GM18909 (cell line): ENCODE results near the gene IPP.
A peak's percentile ranks its signal among the peaks of the same experiment; 100 is the strongest.
"Not testable (repeated sequence)": the region's sequence is repeated elsewhere in the genome, so short reads cannot be mapped to it uniquely, and the experiment has no call there.

Experiments
- ATAC-seq: cut with Tn5 transposase; IDR thresholded peaks from one replicate; pipeline ENCODE4 v1.9.1; 2021; ENCODE audit warnings: mild to moderate bottlenecking; ENCODE audit not compliant: unreplicated experiment, poor library complexity

IPP gene

DNA sequence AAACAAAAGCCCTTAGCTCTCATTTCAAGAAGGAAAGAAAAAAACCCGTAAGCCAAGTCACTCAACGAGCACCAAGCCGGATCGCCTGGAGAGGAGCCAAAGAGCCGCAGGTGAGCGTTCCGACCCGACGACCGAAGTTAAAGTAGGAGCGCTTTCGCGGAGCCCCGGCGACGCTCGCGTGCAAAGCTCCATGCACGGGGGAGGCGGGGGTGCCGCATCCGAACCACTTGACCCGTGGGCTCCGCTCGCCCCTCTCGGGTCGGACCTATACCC, 64.5 kb downstream of the IPP start:
- peak; percentile 19 for ATAC-seq

GRCh38 chr1:45685308-45686014, 65.0 kb downstream of the IPP start:
- no peak for ATAC-seq

DNA sequence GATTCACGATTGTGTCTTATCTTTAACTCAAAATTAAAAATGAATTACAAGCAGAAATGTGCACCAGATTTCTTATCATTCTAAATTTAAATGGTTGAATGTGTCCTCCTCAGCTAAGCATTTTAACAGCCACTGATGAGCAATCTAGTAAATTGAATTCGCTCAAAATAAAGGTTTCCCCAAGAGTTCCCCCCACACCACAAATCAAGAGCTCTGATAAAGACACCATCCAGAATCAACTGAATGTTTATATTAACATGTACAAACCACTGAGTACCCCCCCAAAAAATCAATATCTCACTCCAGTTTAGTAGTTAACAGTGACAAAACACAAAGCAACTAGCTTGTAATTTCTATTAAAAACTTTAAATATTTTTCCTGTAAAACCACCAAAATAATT, 66.1 kb downstream of the IPP start:
- no peak for ATAC-seq

GRCh38 chr1:45682942-45683341, 67.5 kb downstream of the IPP start:
- ATAC-seq, result no peak

DNA sequence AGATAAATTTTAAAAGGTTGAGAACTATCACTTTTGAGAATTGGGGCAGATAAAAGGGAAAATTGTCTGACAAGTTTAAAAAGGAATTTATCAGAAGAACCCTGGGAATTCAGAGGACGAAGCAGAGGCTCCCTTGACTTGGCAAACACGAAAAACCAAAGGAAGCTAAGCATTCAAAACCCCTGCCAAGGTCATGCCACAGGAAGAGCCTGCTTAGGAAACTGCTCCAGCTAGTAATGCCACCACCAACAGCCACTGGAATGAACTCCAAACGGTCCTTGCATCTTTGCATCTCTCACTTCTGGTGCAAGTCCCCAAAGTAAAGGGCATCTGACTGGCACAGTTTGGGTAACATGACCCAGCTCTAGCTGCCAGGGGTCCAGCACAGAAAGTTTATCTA, 71.3 kb downstream of the IPP start:
- no peak for ATAC-seq

DNA sequence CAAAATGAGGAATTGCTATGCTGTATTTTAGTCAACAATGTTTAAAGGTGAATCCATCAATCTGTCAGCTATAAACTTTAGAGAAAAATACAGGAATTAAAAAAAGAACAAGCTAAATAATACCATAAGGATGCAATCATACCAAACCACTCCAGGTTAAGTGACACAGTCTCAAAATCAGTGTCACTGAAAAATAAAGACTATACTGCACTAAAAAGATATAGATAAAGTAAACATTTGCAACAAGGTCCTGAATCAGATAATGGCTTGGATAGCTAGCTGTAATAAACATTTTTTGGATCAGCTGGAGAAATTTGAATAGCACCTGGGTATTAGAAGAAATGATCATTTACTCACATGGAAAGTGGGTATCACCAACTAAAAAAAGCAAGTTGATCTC, 72.0 kb downstream of the IPP start:
- no peak for ATAC-seq

DNA sequence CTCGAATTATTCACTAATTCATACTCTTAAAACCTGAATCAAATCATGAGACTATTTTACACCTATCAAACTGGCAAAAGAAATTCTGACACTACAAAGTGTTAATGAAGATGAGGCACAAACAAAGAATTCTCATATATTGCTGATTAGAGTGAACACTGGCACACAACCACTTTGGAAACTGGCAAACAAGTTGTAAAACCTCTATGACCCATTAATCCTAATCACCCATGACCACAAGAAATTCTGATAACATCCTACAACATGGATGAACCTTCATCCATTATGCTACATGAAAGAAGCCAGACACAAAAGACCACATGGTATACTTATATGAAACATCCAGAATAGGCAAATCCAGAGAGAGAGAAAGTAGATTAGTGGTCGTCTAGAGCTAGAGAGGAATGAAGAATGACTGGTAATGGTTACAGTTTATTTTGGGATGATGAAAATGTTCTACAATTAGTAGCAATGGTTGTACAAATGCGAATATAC, 72.7 kb downstream of the IPP start:
- ATAC-seq, result no peak

DNA sequence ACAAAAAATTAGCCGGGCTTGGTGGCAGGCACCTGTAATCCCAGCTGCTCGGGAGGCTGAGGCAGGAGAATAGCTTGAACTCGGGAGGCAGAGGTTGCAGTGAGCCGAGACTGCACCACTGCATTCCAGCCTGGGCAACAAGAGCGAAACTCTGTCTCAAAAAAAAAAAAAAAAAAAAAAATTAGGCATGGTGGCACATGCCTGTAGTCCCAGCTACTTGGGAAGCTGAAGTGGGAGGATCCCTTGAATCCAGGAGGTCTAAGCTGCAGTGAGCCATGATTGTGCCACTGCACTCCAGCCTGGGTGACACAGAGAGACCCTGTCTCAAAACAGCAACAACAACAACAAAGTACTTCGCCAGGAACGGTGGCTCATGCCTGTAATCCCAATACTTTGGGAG, 73.9 kb downstream of the IPP start:
- not testable (repeated sequence) for ATAC-seq

- ATAC-seq, result no peak
Measured at GRCh38 chr1:45674478-45674877, 76.0 kb downstream of the IPP start.

DNA sequence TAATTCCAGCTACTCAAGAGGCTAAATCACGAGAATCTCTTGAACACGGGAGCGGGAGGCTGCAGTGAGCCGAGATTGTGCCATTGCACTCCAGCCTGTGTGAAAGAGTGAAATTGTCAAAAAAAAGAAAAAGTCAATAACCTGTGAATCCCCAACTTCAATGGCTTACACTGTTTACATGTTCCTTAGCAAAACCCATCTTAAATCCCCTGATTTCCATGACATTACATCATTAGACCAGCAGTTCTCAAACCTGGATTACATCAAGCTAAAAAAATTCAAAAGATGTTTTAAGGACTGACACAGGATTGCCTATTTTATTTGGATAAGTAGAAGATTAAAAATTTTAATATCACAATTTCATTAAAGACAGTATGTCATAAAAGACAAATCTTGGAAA, 76.5 kb downstream of the IPP start:
- ATAC-seq, result no peak

GRCh38 chr1:45669859-45670655, 80.4 kb downstream of the IPP start:
- no peak for ATAC-seq

DNA sequence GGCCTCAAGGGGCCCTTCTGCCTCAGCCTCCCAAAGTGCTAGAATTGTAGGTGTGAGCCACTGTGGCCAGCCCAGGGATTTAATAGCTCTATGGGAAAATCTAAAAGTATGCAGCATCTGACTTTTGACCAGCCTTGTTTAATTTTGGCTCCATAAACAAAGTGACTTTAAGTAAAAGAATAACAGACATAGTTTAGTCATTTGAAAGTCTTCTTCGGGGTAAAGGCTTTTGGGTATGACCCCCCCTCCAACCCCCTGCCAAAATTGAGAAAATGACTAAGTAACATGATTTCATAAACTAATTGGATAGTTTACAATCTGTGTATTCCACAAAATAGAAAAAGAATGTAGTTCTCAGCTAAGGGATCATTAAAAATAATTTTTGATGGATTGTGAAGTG, 81.1 kb downstream of the IPP start:
- no peak for ATAC-seq

DNA sequence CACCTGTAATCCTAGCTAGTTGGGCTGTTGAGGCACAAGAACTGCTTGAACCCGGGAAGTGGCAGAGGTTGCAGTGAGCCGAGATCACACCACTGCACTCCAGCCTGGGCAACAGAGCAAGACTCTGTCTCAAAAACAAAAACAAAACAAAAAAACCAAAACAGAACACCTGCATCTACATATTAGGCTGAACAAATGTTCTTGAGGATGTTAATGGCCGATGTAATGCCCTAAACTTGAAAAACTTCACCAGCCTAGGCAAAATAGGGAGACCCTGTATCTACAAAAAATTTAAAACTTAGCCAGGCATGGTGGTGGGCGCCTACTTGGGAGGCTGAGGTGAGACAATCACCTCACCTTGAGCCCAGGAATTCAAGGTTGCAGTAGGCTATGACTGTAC, 81.9 kb downstream of the IPP start:
- ATAC-seq, result no peak

DNA sequence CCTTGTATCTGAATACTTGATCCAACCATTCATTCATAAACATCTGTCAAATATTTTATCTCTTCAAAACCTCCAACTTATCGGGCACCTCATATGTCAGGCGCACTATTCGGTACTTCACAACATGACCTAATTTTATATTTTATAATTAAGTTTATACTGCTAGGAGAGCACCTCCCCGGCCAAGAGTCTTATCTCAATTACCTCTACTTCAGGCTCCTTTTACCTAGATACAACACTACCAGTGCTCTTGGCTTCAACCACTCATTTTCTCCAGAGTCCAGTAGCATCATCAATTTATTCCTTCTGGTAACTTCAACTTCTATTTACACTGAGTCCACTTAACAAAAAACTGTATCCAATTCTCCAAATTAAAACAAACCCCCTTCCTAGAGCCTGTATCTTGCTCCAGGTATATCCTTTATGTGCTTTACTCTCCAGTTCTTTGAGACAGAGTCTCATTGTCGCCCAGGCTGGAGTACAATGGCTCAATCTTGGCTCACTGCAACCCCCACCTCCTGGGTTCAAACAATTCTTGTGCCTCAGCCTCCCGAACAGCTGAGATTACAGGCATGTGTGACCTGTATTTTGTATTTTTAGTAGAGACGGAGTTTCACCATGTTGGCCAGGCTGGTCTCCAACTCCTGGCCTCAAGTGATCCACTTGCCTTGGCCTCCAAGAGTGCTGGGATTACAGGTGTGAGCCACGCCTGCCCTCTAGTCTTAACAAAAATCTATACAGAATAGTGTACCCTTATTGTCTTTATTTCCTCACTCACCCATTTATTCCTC, 82.9 kb downstream of the IPP start:
- no peak for ATAC-seq

- ATAC-seq, result no peak
Measured at GRCh38 chr1:45666836-45667235, 83.6 kb downstream of the IPP start.

DNA sequence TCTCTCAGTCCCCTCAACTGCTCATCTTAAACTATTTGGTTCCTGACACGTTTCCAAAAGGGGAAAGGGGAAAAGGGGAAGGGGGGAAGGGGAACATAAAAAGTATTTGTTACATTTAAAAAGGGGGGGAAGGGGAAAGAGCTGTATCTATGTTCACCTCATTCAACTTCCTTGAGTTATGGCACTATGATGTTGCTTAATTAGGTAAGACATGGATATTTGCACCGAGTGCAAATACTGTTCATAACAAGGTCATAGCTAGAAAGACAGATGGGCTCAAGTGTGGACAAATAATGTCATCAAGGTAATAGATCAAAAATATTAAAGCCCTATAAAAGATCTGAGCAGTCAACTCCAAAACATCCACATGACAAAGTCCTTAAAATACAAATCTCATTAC, 90.1 kb downstream of the IPP start:
- ATAC-seq, result no peak

- ATAC-seq, result no peak
Measured at GRCh38 chr1:45659222-45659621, 91.2 kb downstream of the IPP start.

DNA sequence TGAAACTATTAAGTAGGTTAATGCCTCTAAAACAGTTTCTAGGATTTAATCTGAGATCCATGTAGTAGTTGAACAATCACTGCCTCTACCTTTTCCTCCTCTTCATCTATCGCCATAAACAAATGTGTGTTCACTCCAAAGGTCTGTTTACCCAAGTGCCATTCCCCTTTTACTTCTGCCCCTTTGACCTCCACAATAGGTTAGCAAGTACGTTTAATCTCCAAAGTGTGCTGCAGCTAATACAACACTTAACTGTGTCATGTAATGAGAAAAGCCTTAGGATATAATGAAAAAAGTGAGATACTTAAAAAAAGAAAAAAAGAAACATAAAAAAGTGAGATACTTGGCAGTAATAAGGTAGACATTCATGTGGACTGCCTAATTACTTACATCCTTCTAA, 92.3 kb downstream of the IPP start:
- ATAC-seq, result no peak

- ATAC-seq, result no peak
Measured at GRCh38 chr1:45656573-45657226, 93.8 kb downstream of the IPP start.

GRCh38 chr1:45654540-45655280, 95.7 kb downstream of the IPP start:
- no peak for ATAC-seq
